A375 (cell line): ENCODE results near the gene SHISA9. TPM values are rescaled to one million over a fixed set of nuclear protein-coding genes. Genes with fewer than 3 reads are reported as not detected.

Experiments used
- total RNA-seq: library from RNA; depleted of rRNA; stranded (reverse); fragments of >200 nt; shearing (Covaris generic); gene quantifications from 2 replicates; pipeline ENCODE4 v1.2.3, GENCODE V29; 2014; rRNA removed

The SHISA9 gene
- total RNA-seq, result 0.16 and 3.2 TPM in 2 replicates

GRCh38 chr16:12901597-12902461 is at the start of gene SHISA9:
Gene SHISA9 (plus strand): TSS chr16:12901598.

Other genes with a start within 250 kb of the SHISA9 start
- gene CPPED1, start 97.7 kb upstream of the SHISA9 start, total RNA-seq, result 6.2 and 9.1 TPM in 2 replicates